OCI-LY3 (cell line): ENCODE results near the gene SSBP4.

Source experiments
- CTCF ChIP-seq: fragments of 200-600, 300-600 bp; sonication (generic); IDR thresholded peaks from 2 replicates; pipeline ENCODE4 v1.5.1; 2014; ENCODE audit warnings: antibody characterized with exemption, low read length, low read depth
- EZH2phosphoT487 ChIP-seq: fragments of 200-600 bp; shearing (Covaris generic); IDR thresholded peaks from 2 replicates; pipeline ENCODE4 v1.6.1; 2018; ENCODE audit warnings: antibody characterized with exemption, mixed run types, low read depth

GRCh38 chr19:18477042-18477779 is 58.0 kb downstream of the SSBP4 start:
- TF ChIP-seq CTCF (no peak), EZH2phosphoT487 (no peak)
